A673 (cell line): ENCODE data around the gene OR9Q1.

Experiments used
- EZH2 ChIP-seq: fragments of 200-600 bp; sonication (generic); IDR thresholded peaks from 2 replicates; pipeline ENCODE4 v1.6.1; 2017; ENCODE audit warnings: borderline replicate concordance, low read depth, mild to moderate bottlenecking, mixed read lengths, antibody characterized with exemption, low read length; ENCODE audit not compliant: poor library complexity, severe bottlenecking
- TF ChIP-seq, protein P1 (sequence below): fragments of 300-800, 200-600 bp; sonication (generic); conservative IDR thresholded peaks from 2 replicates; pipeline ENCODE4 v1.5.1; 2017; ENCODE audit warnings: low read depth, mild to moderate bottlenecking, antibody characterized with exemption, low read length, moderate library complexity, mixed read lengths

DNA sequence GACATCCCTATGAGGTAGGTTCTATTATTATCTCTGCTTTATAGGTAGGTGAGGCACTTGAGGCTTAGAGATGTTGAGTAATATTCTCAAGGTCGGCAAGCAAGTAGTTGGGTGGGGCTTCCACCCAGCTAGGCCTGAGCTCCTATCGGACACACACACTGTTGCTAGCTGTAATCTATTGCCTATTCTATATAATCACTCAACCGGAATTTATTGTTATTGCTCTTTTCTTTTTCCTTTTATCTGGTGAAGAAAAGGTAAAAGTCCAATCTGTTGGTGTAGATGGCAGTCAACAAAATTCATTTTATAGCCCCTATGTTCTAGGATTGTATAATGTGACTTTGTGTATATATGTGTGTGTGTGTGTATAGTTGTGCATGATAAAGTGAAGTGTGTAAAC, 168.5 kb downstream of the OR9Q1 start:
- TF ChIP-seq, protein P1, sequence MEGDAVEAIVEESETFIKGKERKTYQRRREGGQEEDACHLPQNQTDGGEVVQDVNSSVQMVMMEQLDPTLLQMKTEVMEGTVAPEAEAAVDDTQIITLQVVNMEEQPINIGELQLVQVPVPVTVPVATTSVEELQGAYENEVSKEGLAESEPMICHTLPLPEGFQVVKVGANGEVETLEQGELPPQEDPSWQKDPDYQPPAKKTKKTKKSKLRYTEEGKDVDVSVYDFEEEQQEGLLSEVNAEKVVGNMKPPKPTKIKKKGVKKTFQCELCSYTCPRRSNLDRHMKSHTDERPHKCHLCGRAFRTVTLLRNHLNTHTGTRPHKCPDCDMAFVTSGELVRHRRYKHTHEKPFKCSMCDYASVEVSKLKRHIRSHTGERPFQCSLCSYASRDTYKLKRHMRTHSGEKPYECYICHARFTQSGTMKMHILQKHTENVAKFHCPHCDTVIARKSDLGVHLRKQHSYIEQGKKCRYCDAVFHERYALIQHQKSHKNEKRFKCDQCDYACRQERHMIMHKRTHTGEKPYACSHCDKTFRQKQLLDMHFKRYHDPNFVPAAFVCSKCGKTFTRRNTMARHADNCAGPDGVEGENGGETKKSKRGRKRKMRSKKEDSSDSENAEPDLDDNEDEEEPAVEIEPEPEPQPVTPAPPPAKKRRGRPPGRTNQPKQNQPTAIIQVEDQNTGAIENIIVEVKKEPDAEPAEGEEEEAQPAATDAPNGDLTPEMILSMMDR: no peak
- no peak for TF ChIP-seq EZH2
